Measurements from ENCODE around the gene PDK2.

GRCh38 chr17:50052822-50053653 lies 42.1 kb upstream of the PDK2 start:
- no peak for TF ChIP-seq CTCF (conservative IDR thresholded peaks at IDR 0.05; ENCODE audit: low read depth in 2 of 2)
- no peak for TF ChIP-seq POLR2AphosphoS5 (IDR thresholded peaks at IDR 0.05; ENCODE audit: low read depth)
- TF ChIP-seq REST (IDR thresholded peaks at IDR 0.05; ENCODE audit: unreplicated experiment): no peak
- no peak for TF ChIP-seq CREB1 (CRISPR knock-in tag; IDR thresholded peaks at IDR 0.05; ENCODE audit: low read depth)
- TF ChIP-seq EZH2 (IDR thresholded peaks at IDR 0.05; ENCODE audit: low read depth, unreplicated experiment): no peak
- no peak for TF ChIP-seq ETS1 (IDR thresholded peaks at IDR 0.05)
- no peak for TF ChIP-seq EZH2phosphoT487 (IDR thresholded peaks at IDR 0.05; ENCODE audit: unreplicated experiment)
- no peak for TF ChIP-seq JUNB (IDR thresholded peaks at IDR 0.05; ENCODE audit: unreplicated experiment)
- no peak for TF ChIP-seq ZNF462 (CRISPR knock-in tag; IDR thresholded peaks at IDR 0.05)
- no peak for TF ChIP-seq ZNF331 (CRISPR knock-in tag; IDR thresholded peaks at IDR 0.05; ENCODE audit: low read depth)
